Stimulated activated CD4-positive, alpha-beta T cell treated with anti-CD3 and anti-CD28 coated beads, Interleukin-1b, Interleukin-23, amount 100 ng/mL, for 4 hours (primary cell): ENCODE data around the gene ETS2.

Source experiments
- DNase-seq, 2 donors: peaks; one replicate each; pipeline ENCODE4 v3.0.0-alpha.2; 2020; ENCODE audit warnings: low read depth in 2 of 2

ETS2 gene

DNA sequence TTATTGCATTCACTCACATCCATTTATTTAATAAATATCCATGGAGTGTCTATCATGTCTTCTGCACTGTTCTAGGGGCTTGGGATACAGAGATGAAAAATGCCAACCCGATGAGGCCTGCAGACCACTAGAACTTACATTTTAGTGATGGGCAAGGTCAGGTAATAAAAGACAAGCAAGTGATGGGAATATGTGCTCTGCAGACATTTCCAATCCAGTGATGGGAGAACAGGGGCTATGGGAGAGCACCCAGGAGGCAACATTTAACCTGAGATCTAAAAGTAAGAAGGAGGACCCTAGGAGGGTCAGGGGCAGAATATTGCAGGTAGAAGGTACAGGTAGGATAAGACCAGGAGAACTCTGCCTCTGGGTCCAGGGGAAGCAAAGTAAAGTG lies 53.1 kb downstream of the ETS2 start:
- DNase-seq = no peak

DNA sequence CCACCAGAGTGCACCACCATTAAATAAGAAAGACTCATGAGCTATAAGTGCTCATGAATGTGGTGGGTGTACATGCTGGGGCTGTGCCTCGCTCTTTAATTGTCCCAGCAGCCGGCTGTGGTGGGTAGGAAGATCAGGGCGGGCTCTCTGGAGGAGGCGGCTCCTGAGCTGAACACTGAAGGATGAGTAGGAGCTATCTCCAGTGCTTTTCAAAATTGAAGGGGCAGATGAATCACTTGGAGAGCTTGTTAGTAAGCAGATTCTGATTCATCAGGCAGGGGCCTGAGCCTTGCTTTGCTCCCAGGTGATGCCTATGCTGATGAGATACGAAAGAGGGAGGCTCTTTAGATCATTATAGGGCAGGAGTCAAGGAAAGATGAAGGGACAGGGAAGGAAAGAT lies 54.1 kb downstream of the ETS2 start:
- DNase-seq = no peak

DNA sequence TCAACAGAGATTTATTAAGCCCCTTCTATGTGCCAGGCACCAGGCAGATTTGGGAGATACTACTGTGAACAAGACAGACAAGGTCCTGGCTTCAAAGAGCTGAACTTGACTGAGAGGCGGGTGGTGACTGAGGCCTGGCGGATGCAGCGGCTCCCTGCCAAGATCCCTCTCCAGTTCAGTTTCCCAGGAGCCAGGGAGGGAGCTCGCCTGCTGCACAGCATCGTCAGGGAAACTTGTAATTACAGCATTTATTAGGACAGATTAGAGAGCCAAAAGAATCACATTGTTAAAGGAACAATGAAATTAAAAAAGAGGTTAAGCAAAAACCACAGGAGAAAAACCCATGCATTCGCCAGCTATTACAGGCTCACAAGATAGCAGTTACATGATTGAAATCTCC lies 55.3 kb downstream of the ETS2 start:
- DNase-seq = no peak

DNA sequence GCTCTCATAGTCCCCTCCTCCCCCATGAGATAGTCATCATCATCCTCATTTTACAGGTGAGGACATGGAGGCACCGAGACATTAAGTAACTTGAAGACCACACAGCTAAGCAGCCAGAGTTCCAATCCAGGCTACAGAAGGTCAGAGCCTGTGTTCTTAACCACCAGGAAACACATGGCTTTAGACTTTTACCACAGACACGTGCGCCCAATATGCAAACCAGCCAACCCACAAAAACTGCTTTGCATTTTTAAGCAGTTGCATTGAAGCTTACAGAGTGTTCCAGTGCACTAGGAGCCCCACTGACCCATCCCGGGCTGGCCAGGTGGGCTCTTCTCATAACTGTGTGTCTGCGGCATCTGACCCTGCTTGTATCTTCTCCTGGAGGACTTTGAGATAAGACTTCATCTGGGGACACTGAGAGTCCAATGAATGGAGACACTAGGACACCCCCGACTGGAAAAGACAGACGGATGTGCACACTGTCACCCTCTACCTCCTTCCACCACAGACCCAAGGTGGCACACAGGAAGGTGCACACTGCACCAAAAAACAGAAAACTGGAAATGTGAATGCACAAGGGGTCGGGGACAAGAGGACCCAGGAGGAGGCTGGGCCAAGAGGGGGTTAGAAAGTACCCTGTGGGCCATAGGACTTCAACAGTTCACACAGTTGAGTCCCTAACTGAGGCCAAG lies 56.4 kb downstream of the ETS2 start:
- DNase-seq = no peak

DNA sequence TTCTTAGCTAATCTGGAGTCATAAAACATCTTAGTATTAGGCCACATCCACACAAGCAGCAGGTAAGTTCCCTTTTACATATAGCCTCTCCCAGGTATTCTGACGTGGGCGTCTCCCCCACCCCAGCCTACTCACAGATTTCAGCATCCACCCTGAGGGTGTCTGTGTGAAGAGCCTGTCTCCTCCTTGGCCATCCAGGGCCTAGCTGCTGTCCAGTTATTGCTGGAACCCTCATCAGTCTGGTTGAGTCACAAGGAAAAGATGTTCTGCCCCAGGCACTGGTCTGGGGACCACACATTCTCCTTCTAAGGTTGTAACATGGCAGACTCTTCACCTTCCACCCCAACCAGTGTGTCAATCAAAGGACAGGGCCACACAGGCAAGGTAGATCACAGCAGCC lies 57.6 kb downstream of the ETS2 start:
- no peak for DNase-seq

DNA sequence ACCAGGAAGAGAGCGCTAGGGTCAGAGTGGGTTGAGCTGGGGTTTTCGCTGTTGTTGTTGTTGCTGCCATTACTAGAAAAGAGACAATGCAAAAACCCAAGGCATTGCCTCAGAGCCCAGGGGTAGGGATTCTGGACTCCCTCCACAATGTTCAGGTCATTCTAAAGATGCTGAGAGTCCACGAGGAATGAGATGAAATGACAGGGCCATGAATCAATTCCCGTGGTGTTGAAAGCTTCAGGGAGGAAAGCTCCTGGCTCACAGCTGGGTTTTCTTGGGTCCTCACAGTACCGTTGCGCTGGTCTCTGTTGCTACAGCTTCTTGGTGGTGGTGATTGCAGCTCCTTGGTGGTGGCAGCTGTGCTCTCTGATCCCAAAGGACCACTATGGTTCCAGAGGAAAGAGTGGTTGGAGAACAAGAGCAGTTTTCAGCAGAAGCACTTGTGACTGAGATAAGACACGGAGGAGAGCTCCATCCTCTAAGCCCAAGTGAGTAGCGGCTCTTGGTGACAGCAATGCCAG lies 58.2 kb downstream of the ETS2 start:
- DNase-seq = no peak

DNA sequence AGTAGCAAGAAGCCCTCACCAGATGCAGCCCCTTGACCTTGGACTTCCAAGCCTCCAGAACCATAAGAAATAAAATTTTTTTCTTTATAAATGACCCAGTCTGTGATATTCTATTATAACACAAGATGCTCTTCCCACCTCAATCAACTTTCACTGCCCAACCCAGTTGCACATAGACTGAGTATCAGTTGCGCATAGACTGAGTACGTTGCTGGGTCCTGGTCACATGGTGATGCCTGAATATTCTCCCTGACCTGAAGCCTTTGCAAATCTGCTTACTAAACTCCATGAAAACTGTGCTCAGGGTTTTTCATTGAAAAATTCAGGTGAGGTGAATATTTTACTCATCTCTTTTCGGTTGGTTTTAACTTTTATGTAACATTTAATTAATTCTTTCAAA lies 59.2 kb downstream of the ETS2 start:
- DNase-seq = no peak

DNA sequence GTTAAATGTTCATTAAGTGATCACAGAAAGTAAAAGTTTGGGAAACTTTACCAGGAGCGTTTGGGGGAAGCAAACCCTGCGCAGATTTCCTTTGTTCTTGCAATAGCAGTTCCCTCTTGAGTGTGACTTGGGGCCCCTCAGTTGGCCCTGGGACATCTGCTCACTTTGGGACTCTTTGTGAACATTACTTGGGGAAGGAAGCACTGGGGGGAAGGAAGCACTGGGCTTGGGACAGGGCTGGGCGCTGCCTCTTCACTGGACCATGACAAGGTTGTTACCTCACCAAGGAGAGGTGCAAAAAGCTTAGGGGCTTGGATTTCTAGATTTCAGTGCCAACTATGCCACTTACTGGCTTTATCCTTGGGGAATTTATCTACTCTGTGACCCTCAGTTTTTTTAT lies 63.5 kb downstream of the ETS2 start:
- DNase-seq = no peak

DNA sequence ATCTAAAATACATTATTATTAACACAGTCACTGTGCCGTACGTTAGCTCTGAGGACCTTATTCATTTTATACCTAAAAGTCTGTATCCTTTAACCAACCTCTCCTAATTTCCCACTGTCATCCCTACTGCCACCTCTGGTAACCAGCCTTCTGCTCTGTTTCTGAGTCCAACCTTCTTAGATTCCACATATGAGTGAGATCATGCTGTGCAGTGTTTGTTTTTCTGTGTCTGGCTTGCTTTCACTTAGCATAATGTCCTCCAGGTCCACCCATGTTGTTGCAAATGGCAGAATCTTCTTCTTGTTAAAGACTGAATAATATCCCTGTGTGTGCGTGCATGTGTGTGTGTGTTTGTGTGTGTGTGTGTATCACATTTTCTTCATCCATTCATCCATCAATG lies 64.2 kb downstream of the ETS2 start:
- DNase-seq = no peak
